ENCODE results near the gene DNAH8.
"Not testable (repeated sequence)": the region's sequence is repeated elsewhere in the genome, so short reads cannot be mapped to it uniquely, and the experiment has no call there.

DNAH8 gene

GRCh38 chr6:38699702-38700101, 15.4 kb upstream of the DNAH8 start:
- not testable (repeated sequence) for DNase-seq (ENCODE audit: low spot score)

GRCh38 chr6:38701551-38701950, 13.6 kb upstream of the DNAH8 start:
- DNase-seq (ENCODE audit: low spot score) = no peak

- peak; percentile 98 for DNase-seq (ENCODE audit: low spot score)
Observed at GRCh38 chr6:38702558-38703397, 12.3 kb upstream of the DNAH8 start, which contains the start of gene GLO1. GLO1 (minus strand) TSS chr6:38703145; CDS start chr6:38703054, 91 bp downstream.

GRCh38 chr6:38703949-38704590, 11.0 kb upstream of the DNAH8 start:
- no peak for DNase-seq (ENCODE audit: low spot score)

GRCh38 chr6:38705924-38706323, 9.2 kb upstream of the DNAH8 start:
- DNase-seq (ENCODE audit: low spot score) = no peak

GRCh38 chr6:38708496-38708895, 6.6 kb upstream of the DNAH8 start:
- DNase-seq (ENCODE audit: low spot score) = no peak

GRCh38 chr6:38713812-38714211, 1.3 kb upstream of the DNAH8 start:
- DNase-seq (ENCODE audit: low spot score) = no peak

GRCh38 chr6:38714239-38715015, 684 bp upstream of the DNAH8 start:
- DNase-seq (ENCODE audit: low spot score) = no peak

GRCh38 chr6:38716825-38717224, 1.7 kb downstream of the DNAH8 start:
- DNase-seq (ENCODE audit: low spot score) = no peak

- DNase-seq (ENCODE audit: low spot score) = no peak
Observed at GRCh38 chr6:38719358-38719757, 4.2 kb downstream of the DNAH8 start.

GRCh38 chr6:38720295-38720694, 5.2 kb downstream of the DNAH8 start:
- DNase-seq (ENCODE audit: low spot score) = no peak

GRCh38 chr6:38722038-38722437, 6.9 kb downstream of the DNAH8 start:
- no peak for DNase-seq (ENCODE audit: low spot score)

GRCh38 chr6:38722727-38723334, 7.7 kb downstream of the DNAH8 start:
- DNase-seq (ENCODE audit: low spot score) = no peak

- no peak for DNase-seq (ENCODE audit: low spot score)
Observed at GRCh38 chr6:38723783-38724182, 8.7 kb downstream of the DNAH8 start.

GRCh38 chr6:38724343-38724742, 9.2 kb downstream of the DNAH8 start:
- DNase-seq (ENCODE audit: low spot score) = no peak

GRCh38 chr6:38725414-38726183, 10.5 kb downstream of the DNAH8 start:
- no peak for DNase-seq (ENCODE audit: low spot score)

- DNase-seq (ENCODE audit: low spot score) = no peak
Observed at GRCh38 chr6:38728203-38728602, 13.1 kb downstream of the DNAH8 start.

GRCh38 chr6:38730140-38730862, 15.2 kb downstream of the DNAH8 start:
- DNase-seq (ENCODE audit: low spot score) = no peak

- DNase-seq (ENCODE audit: low spot score) = no peak
Observed at GRCh38 chr6:38736951-38737350, 21.8 kb downstream of the DNAH8 start.

- no peak for DNase-seq (ENCODE audit: low spot score)
Observed at GRCh38 chr6:38738261-38738660, 23.1 kb downstream of the DNAH8 start.

GRCh38 chr6:38739532-38739931, 24.4 kb downstream of the DNAH8 start:
- DNase-seq (ENCODE audit: low spot score) = no peak
